WI38 (cell line): ENCODE results near the gene RAD23A.

Experiments used
- H3K4me3 ChIP-seq: 2 replicates; pipeline ENCODE4 v1.5.1; 2011; ENCODE audit warnings: low read depth, mild to moderate bottlenecking, control low read depth, low read length
- TF ChIP-seq, protein P1 (sequence below): IDR thresholded peaks from 2 replicates; pipeline ENCODE4 v1.5.1; 2012; ENCODE audit warnings: low read depth, mild to moderate bottlenecking, control low read depth, low read length

The RAD23A gene

DNA sequence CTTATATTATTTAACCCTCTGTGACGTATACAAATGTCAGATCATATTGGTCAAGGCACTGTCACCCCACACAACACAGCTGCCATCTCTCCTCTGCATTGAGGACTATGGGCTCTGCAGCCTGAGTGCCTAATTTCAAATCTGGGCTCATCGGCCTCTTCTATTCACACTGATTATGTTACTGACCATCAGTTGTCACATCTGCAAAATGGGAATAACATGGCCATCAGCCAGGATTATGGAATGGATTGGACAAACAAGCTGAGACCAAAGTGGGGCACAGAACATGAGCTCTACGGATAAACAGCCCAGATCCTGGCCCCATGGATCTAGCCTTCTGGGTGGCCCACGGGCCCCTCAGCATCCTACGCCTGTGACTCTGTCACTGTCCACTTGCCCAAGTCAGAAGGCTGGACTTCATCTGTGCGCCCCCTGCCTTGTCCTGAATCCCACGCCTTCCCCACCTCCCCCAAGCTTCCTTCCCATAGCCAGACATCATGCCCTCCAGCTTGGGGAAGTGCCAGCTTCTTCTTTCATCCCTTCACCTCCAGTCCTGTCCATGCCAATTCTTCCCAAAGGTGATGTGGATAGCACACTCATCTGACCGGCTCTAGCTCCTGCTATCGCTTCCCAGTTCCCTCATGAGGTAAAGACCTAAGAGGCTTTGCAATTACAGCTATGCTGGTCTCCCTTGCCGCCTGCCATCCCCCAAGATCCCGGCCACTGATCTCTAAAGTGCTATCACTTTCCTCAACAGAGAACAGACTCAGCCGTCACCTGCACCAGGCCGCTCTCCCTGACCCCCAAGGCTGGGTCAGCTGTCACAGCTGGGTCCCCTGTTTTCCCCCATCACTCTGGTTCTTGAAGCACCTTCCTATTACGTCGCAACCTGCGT is 13.0 kb upstream of the RAD23A start:
- peak overlapping the region; percentile 97 for H3K4me3 ChIP-seq
- TF ChIP-seq, protein P1, sequence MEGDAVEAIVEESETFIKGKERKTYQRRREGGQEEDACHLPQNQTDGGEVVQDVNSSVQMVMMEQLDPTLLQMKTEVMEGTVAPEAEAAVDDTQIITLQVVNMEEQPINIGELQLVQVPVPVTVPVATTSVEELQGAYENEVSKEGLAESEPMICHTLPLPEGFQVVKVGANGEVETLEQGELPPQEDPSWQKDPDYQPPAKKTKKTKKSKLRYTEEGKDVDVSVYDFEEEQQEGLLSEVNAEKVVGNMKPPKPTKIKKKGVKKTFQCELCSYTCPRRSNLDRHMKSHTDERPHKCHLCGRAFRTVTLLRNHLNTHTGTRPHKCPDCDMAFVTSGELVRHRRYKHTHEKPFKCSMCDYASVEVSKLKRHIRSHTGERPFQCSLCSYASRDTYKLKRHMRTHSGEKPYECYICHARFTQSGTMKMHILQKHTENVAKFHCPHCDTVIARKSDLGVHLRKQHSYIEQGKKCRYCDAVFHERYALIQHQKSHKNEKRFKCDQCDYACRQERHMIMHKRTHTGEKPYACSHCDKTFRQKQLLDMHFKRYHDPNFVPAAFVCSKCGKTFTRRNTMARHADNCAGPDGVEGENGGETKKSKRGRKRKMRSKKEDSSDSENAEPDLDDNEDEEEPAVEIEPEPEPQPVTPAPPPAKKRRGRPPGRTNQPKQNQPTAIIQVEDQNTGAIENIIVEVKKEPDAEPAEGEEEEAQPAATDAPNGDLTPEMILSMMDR = no peak

DNA sequence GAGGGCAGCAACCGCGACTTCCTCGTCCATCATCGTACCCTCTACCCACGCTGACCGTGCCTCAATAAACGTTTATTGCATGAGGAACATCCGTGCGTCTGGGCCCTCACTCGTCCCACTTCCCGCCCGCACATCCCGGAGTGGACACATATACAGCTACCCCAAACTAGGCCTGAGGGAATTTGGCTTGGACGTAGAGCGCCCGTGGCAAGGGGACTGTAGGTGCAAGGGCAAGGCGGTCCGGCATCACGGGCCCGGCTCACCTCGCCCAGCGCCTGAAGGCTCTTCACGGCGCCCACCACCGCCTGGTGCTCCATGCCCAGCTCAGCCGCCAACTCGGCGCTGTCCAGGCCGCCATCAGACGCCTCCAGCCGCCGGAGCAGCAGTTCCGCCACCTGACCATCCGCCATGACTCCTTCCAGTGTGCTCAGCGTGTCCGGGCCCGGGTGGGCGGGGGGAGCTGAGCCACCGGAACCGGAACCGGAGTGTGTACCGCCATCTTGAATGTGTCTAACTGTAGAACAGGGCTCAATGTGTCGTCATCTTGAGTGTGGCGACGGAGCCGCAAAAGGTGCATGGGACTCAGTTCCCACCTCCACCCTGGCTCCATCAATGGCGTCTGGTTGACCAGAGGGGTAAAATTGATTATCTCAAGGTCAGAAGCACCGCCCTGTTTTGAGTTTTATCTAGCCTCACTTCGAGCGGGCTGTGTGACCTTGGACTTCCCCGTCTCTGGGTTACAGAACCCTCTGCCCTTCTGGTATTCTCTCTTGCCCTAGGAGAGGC is 12.2 kb upstream of the RAD23A start, which contains the start of gene FARSA:
Gene FARSA, minus strand, starts transcription at position 425 of the 786 bp plus-strand sequence. Its CDS starts 15 bp downstream, at position 410.
- peak within 1 kb of the TSS; percentile 97 for H3K4me3 ChIP-seq
- TF ChIP-seq, protein P1 = no peak

DNA sequence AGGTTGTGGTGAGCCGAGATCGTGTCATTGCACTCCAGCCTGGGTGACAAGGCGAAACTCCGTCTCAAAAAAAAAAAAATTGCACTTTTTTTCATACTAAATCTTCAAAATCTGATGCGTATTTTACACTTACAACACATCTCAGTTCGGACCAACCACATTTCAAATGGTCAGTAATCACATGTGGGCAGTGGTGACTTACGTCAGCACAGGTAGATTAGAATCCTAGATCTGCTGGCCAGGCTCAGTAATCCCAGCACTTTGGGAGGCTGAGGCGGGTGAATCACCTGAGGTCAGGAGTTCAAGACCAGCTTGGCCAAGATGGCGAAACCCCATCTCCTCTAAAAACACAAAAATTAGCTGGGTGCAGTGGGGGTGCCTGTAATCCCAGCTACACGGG is 10.6 kb upstream of the RAD23A start:
- TF ChIP-seq, protein P1 = no peak
- no peak overlapping the region for H3K4me3 ChIP-seq

DNA sequence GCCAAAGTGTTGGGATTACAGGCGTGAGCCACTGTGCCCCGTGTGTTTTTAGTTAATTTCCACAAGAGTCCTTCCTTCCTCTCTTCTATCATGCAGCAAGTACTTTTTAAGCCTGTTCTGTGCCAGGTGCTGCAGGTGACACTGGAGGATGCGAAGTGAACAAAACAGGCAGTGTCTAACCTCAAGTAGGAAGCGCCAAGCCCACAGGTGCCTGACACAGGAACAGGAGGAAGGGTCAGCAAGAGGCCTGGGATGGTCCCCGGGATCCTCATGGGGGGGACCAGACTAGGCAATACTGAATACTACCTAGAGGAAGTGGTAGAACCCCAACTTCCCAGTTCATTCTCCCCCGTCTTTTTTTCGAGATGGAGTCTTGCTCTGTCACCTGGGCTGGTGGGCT is 9.1 kb upstream of the RAD23A start:
- TF ChIP-seq, protein P1 = no peak
- H3K4me3 ChIP-seq = no peak overlapping the region

DNA sequence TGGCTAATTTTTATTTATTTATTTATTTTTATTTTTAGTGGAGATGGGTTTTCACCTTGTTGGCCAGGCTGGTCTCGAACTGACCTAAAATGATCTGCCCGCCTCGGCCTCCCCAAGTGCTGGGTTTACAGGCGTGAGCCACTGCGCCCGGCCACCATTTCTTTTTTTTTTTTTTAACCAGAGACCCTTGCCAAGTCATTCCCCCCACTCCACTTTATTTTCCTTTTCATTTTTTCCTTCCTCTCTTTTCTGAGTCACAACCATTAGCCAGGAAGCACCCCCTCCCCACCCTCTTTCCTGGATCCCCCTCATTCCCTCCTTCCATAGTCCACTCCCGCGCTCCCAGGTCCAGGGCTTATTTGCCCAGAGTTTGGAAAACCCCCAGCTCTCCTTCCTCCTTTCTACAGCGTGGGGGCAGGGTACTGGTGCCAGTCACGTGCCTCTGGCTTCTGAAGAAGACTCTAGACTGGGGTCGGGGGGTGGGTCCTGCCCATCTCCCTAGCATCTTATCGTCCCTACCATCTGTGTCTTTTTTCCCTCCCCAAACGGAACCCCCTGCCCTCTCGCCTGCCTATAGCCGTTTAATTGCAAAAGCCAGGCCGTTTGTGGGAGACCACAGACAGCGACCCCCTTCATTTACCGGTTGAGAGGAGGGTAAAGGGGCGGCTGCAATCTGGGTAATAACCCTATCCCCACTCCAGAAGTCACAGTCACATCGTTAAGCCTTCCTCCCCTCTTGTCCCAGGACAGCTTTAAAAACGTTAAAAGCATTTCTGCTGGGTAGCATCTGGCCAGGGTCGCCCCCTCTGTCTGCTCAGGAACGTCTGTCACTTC is 8.4 kb upstream of the RAD23A start:
- TF ChIP-seq, protein P1 = no peak
- H3K4me3 ChIP-seq = peak overlapping the region; percentile 64

DNA sequence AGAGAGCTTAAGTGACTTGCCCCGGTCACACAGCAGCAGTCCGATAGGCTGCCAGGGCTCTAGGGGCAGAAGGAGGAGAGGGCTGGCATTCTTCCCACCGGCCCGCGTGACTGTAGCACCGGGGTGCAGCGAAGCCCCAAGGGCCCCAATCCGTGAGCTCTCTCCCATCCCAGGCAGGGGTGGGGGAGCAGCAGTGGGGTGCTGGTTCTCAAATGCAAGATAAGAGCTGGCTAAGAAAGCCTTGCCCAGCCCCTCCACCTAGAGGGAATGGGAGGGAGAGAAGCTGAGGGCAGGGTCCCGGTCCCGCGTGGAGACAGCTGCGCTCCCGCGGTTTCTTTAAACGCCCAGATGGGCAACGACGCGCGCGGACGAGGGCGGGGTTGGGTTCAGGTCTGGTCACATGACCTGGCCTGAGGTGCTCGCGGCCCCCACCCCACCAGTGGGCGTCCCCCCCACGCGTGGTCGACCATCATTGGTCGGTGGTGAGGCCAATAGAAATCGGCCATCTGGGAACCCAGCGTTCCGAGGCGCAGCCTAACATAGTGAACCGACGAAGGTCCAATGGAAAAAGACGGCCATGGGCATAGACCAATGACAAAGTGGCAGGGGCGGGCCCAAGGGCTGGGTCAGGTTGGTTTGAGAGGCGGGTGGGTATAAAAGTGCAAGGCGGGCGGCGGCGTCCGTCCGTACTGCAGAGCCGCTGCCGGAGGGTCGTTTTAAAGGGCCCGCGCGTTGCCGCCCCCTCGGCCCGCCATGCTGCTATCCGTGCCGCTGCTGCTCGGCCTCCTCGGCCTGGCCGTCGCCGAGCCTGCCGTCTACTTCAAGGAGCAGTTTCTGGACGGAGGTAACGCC is 7.5 kb upstream of the RAD23A start, which contains the start of gene CALR:
Gene CALR, plus strand, starts transcription at position 683 of the 852 bp plus-strand sequence. Its CDS starts 71 bp downstream, at position 754.
- peak within 1 kb of the TSS; percentile 99 for H3K4me3 ChIP-seq
- TF ChIP-seq, protein P1 = no peak
